ENCODE results near the gene NOTCH1.

DNA sequence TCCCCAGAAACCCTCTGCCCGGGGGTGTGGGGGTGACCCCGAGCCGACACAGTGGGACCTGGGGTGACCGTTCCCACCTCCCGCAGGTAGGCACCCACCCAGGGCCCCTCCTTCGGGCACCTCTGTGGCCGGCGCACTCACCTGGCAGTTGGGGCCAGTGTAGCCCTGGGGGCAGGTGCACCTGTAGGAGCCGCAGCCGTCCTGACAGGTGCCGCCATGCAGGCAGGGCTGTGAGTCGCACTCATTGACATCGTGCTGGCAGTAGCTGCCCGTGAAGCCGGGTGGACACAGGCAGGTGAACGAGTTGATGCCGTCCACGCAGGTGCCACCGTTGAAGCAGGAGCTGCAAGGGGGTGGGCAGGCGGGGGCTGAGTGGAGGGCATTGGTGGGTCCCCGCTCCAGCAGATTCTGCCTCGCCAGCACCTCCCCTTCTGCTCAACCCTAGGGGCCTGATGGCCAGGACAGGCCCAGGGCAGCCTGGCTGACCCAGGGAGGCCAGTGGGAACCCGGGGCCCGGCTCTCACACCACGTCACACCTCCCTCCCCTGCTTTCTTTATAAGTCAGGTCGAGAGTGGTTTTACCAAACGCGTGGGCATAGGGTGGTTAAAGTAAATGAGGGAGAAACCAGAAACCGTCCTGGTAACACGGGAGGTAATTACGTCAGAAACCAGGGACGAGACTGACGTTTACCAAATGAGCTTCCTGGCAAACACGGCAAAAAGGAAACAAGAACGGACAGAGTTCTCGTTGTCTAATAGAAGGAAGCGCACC, 36.9 kb downstream of the NOTCH1 start:
- TF ChIP-seq, protein P1, sequence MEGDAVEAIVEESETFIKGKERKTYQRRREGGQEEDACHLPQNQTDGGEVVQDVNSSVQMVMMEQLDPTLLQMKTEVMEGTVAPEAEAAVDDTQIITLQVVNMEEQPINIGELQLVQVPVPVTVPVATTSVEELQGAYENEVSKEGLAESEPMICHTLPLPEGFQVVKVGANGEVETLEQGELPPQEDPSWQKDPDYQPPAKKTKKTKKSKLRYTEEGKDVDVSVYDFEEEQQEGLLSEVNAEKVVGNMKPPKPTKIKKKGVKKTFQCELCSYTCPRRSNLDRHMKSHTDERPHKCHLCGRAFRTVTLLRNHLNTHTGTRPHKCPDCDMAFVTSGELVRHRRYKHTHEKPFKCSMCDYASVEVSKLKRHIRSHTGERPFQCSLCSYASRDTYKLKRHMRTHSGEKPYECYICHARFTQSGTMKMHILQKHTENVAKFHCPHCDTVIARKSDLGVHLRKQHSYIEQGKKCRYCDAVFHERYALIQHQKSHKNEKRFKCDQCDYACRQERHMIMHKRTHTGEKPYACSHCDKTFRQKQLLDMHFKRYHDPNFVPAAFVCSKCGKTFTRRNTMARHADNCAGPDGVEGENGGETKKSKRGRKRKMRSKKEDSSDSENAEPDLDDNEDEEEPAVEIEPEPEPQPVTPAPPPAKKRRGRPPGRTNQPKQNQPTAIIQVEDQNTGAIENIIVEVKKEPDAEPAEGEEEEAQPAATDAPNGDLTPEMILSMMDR (IDR thresholded peaks at IDR 0.05; ENCODE audit: low read length): no peak
- TF ChIP-seq EZH2 (optimal IDR thresholded peaks at IDR 0.05; ENCODE audit: low read depth, low read length) (no peak), EZH2phosphoT487 (IDR thresholded peaks at IDR 0.05; ENCODE audit: low read length) (no peak)
